Body of pancreas (tissue), 4 donors: ENCODE data around the gene TBP.

Experiments used
- POLR2A ChIP-seq, 3 donors: fragments of 450-650 bp; IDR thresholded peaks; one replicate each; pipeline ENCODE4 v1.6.1; 2016; ENCODE audit warnings: antibody characterized with exemption in 3 of 3, mild to moderate bottlenecking in 2 of 3
- TF ChIP-seq, protein P1 (sequence below), 7 experiments: fragments of 450-650 bp in 4 of 7; fragments of 200-600 bp in 3 of 7; sonication (generic) in 3 of 7; IDR thresholded peaks; one replicate each; pipeline ENCODE4 v1.5.1; 2016 to 2019; ENCODE audit warnings: antibody characterized with exemption in 7 of 7

DNA sequence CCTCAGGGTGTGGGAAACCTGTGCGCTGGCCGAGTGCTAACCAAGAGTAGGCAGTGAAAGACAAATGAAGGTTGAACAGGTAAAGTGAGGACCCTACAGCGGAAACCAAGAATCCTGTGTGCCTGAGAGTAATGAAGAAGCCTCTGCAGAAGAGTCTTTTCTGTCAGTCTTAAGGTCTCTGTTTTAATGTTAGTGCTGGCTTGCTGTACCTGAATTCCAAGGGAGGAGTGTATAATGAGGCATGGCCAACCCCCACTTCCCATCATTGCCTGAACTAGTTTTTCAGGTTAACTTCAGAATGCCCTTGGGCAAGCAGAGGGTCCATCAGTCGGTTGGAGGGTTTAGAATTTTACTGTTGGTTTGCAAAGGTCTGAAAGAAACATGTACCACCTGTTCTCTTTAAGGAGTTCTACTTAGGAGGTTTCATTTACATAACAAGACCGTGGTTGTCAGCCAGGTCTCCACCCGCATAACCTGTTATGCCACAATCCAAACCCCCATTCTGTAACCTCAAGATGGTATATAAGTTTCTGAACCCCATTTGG lies 30.9 kb downstream of the TBP start:
- TF ChIP-seq, protein P1, sequence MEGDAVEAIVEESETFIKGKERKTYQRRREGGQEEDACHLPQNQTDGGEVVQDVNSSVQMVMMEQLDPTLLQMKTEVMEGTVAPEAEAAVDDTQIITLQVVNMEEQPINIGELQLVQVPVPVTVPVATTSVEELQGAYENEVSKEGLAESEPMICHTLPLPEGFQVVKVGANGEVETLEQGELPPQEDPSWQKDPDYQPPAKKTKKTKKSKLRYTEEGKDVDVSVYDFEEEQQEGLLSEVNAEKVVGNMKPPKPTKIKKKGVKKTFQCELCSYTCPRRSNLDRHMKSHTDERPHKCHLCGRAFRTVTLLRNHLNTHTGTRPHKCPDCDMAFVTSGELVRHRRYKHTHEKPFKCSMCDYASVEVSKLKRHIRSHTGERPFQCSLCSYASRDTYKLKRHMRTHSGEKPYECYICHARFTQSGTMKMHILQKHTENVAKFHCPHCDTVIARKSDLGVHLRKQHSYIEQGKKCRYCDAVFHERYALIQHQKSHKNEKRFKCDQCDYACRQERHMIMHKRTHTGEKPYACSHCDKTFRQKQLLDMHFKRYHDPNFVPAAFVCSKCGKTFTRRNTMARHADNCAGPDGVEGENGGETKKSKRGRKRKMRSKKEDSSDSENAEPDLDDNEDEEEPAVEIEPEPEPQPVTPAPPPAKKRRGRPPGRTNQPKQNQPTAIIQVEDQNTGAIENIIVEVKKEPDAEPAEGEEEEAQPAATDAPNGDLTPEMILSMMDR (IDR thresholded peaks at IDR 0.05) = peak in 1 of 7 experiments; percentile 4
- TF ChIP-seq POLR2A (IDR thresholded peaks at IDR 0.05) = peak in 1 of 3 donors; percentile 34
